ENCODE measurements around the gene ZNG1A. TPM values are rescaled to one million over a fixed set of nuclear protein-coding genes. Genes with fewer than 3 reads are reported as not detected.
A peak's percentile ranks its signal among the peaks of the same experiment; 100 is the strongest.
"Not testable (repeated sequence)": the region's sequence is repeated elsewhere in the genome, so short reads cannot be mapped to it uniquely, and the experiment has no call there.

Gene ZNG1A
- total RNA-seq (2022): 34.2 and 34.6 TPM in 2 replicates
- Bru-seq, nascent RNA: percentile 74 among the genes with signal in this experiment
- BruChase-seq, experiment 1, labeled RNA remaining after a 2-hour chase: percentile 76 among the genes with signal in this experiment
- percentile 71 among the genes with signal in this experiment for BruChase-seq, experiment 2, labeled RNA remaining after a 6-hour chase
- long read RNA-seq, transcript CBWD1-205 (4 exons, 1,807 nt): minor isoform, 26 of 149 reads
- long read RNA-seq, transcript CBWD1-207 (14 exons, 1,241 nt): minor isoform, 6 of 149 reads
- long read RNA-seq, transcript CBWD1-201 (16 exons, 1,771 nt): minor isoform, 42 of 149 reads
- long read RNA-seq, transcript CBWD1-202 (15 exons, 1,706 nt): major isoform, 46 of 149 reads
- long read RNA-seq, partial matches to known transcripts: 5 of 149 reads
- long read RNA-seq, other reads (novel, unspliced or antisense): 22 of 149 reads

DNA sequence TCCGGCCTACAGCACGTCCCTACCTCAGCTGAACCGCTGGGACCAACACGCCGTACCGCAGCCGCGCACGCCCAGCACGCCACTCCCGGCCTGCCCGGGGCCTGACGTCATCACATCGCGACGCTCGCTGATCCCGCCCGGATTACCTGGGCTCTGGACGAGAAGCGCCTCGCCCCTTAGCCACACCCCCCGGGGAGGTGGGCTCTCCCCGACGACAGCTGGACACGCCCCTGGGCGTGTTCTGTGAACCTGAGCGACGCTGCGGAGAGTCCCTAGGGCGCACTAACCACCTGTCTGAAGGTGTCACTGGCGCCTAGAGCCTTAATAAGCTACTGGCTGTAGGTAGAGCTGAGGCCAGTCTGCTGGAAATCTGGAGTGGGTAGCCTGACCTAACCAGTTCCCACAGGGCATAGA is at the start of gene ZNG1A:
Gene ZNG1A, minus strand, starts transcription at position 87 of the 414 bp plus-strand sequence. CDS start 87 bp downstream, outside the sequence.
- intact Hi-C loops (cut with micrococcal nuclease; ENCODE audit: unreplicated experiment); BruUV-seq (replicated peaks); H3K27me3 Mint-ChIP-seq (ENCODE audit: insufficient read depth, unreplicated experiment); CTCF ChIA-PET; H3K36me3 ChIP-seq (ENCODE audit: control insufficient read depth, insufficient read depth, low read length); H3K9me3 Mint-ChIP-seq (ENCODE audit: unreplicated experiment); H3K4me1 Mint-ChIP-seq (ENCODE audit: low read depth, unreplicated experiment); H3K27me3 ChIP-seq (replicated peaks; ENCODE audit: control insufficient read depth, insufficient read depth, low read length); H3K4me1 ChIP-seq; DNase-seq; H3K36me3 Mint-ChIP-seq (ENCODE audit: insufficient read depth, unreplicated experiment); H3K27ac Mint-ChIP-seq (ENCODE audit: unreplicated experiment); H3K9me3 ChIP-seq; POLR2A ChIA-PET: not testable (repeated sequence)
- peak within 1 kb of the TSS; percentile 21; the same call in 1 of the 2 replicates for H3K4me3 ChIP-seq (ENCODE audit: low read depth, low read length)
- peak within 1 kb of the TSS; percentile 74 for H3K4me3 Mint-ChIP-seq (ENCODE audit: unreplicated experiment)

- no peak for DNase-seq
- Histone ChIP-seq H3K4me3 (ENCODE audit: low read depth, low read length) (no peak overlapping the region), H3K9me3 (no peaks in the 10 kb centered on the region), H3K36me3 (ENCODE audit: control insufficient read depth, insufficient read depth, low read length) (no peaks in the 10 kb centered on the region), H3K4me1 (peaks cover 29% of the 10 kb centered on the region), H3K27me3 (replicated peaks; ENCODE audit: control insufficient read depth, insufficient read depth, low read length) (no peaks in the 10 kb centered on the region)
- H3K4me3 Mint-ChIP-seq (ENCODE audit: unreplicated experiment): no peak overlapping the region
- no TSS peak for BruUV-seq (replicated peaks)
- H3K4me1 Mint-ChIP-seq (ENCODE audit: low read depth, unreplicated experiment): peaks cover 6% of the 10 kb centered on the region
- POLR2A ChIA-PET: no interaction called here
- CTCF ChIA-PET: interaction anchor here (1.1 kb wide), 1 partner anchor 13 kb away, joined by 4 read pairs; the partner anchor contains the start of gene DOCK8
- H3K9me3 Mint-ChIP-seq (ENCODE audit: unreplicated experiment): peaks cover 10% of the 10 kb centered on the region
- H3K27ac Mint-ChIP-seq (ENCODE audit: unreplicated experiment): no peak overlapping the region
- no peaks in the 10 kb centered on the region for H3K27me3 Mint-ChIP-seq (ENCODE audit: insufficient read depth, unreplicated experiment)
- intact Hi-C loops (cut with micrococcal nuclease; ENCODE audit: unreplicated experiment): no loop called here
- TF ChIP-seq, protein P1, sequence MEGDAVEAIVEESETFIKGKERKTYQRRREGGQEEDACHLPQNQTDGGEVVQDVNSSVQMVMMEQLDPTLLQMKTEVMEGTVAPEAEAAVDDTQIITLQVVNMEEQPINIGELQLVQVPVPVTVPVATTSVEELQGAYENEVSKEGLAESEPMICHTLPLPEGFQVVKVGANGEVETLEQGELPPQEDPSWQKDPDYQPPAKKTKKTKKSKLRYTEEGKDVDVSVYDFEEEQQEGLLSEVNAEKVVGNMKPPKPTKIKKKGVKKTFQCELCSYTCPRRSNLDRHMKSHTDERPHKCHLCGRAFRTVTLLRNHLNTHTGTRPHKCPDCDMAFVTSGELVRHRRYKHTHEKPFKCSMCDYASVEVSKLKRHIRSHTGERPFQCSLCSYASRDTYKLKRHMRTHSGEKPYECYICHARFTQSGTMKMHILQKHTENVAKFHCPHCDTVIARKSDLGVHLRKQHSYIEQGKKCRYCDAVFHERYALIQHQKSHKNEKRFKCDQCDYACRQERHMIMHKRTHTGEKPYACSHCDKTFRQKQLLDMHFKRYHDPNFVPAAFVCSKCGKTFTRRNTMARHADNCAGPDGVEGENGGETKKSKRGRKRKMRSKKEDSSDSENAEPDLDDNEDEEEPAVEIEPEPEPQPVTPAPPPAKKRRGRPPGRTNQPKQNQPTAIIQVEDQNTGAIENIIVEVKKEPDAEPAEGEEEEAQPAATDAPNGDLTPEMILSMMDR (IDR thresholded peaks at IDR 0.05; ENCODE audit: insufficient read depth in 1 of 2, low read depth in 1 of 2, low read length in 1 of 2, severe bottlenecking in 1 of 2, unreplicated experiment in 1 of 2): no peak
- peaks cover 4% of the 10 kb centered on the region for H3K36me3 Mint-ChIP-seq (ENCODE audit: insufficient read depth, unreplicated experiment)
These were observed 49.0 kb upstream of the ZNG1A start for GRCh38 chr9:227860-228259.

DNA sequence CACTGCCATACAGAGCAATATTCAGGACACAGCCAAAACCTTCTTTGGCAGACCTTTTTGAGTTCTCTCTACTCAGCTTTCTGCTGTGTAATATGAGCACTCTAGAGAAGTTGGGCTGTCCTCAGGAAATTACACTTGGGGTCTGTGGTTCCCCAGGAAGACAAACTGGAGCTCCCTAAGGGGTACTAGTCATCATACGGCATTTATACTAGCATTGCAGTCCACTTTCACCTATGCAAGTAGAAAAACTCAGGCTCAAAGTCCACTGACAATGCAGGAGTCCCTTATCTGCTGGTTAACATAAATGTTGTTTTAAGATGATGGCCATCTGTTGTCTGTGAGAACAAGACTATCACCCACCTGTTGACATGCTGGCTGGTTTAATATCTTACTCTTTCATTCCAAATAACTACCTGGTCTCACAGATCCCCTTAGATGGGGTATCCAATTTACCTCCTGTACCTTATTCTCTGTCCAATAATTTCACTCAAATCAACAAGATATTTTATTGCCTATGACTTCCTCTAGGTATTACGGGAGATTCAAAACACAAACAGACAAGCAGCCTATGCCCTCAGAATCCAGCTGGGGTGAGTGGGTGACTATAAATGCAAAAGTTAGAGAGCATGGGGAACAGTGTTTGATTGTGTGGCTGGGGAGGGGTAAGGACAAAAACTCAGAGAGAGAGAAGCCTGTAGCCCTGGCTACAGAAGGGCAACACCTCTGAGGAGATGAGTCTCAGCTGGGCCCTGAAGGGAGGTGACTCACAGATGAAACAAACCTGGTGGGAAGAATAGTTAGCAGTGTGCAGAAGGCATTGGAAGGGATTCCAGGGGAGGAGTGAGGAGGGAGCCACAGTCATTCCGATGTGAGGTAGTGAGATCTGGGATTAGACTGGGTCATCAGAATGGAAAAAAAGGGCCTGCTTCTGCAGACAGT is 46.0 kb upstream of the ZNG1A start:
- Mint-ChIP-seq H3K4me1 (ENCODE audit: low read depth, unreplicated experiment) (peaks cover 14% of the 10 kb centered on the region), H3K27ac (ENCODE audit: unreplicated experiment) (no peak overlapping the region), H3K9me3 (ENCODE audit: unreplicated experiment) (peaks cover 10% of the 10 kb centered on the region), H3K27me3 (ENCODE audit: insufficient read depth, unreplicated experiment) (no peaks in the 10 kb centered on the region), H3K4me3 (ENCODE audit: unreplicated experiment) (no peak overlapping the region), H3K36me3 (ENCODE audit: insufficient read depth, unreplicated experiment) (peaks cover 4% of the 10 kb centered on the region)
- POLR2A ChIA-PET: no interaction called here
- Histone ChIP-seq H3K4me1 (peaks cover 35% of the 10 kb centered on the region), H3K4me3 (ENCODE audit: low read depth, low read length) (no peak overlapping the region), H3K36me3 (ENCODE audit: control insufficient read depth, insufficient read depth, low read length) (no peaks in the 10 kb centered on the region), H3K9me3 (no peaks in the 10 kb centered on the region), H3K27me3 (replicated peaks; ENCODE audit: control insufficient read depth, insufficient read depth, low read length) (no peaks in the 10 kb centered on the region)
- DNase-seq: peak; percentile 29 to 37
- intact Hi-C loops (cut with micrococcal nuclease; ENCODE audit: unreplicated experiment): loop anchor here (5.0 kb wide), 1 partner anchor 32 kb away; no protein-coding TSS in a partner anchor
- TF ChIP-seq, protein P1 (IDR thresholded peaks at IDR 0.05; ENCODE audit: insufficient read depth in 1 of 2, low read depth in 1 of 2, low read length in 1 of 2, severe bottlenecking in 1 of 2, unreplicated experiment in 1 of 2): no peak
- BruUV-seq (replicated peaks): no TSS peak
- CTCF ChIA-PET: interaction anchor here (1.7 kb wide), 1 partner anchor 10 kb away, joined by 3 read pairs; the partner anchor contains the start of gene DOCK8
